Measurements from ENCODE around the gene ZMYM3.

DNA sequence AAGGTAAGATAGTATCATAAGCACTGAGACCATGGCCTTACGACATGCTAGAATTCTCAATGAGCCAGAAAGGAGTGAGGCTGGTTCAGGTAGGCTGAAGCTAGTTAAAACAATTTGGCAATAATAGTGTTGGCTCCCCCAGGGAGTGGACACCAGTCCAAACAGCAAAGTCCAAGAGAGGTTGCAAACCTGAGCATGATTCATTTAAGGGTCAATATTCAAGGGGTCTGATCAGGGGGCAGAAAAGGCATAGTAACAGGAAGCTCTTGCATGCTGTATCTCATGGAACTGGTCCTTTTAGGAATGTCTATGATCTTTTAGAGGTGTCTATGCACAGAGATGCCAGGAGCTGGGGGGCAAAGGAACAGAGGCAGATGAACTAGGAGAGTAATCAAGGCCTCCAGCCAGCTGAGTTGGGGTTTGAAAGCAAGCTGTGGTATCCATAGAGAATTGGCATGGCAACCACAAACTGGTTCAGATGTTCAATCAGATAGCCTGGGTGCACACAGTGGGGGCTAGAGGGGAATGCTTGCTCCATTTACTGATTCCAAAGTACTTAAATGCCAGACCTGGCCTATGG lies 25.8 kb downstream of the ZMYM3 start:
- no peak for TF ChIP-seq EZH2 (IDR thresholded peaks at IDR 0.05; ENCODE audit: low read length)
- TF ChIP-seq, protein P1, sequence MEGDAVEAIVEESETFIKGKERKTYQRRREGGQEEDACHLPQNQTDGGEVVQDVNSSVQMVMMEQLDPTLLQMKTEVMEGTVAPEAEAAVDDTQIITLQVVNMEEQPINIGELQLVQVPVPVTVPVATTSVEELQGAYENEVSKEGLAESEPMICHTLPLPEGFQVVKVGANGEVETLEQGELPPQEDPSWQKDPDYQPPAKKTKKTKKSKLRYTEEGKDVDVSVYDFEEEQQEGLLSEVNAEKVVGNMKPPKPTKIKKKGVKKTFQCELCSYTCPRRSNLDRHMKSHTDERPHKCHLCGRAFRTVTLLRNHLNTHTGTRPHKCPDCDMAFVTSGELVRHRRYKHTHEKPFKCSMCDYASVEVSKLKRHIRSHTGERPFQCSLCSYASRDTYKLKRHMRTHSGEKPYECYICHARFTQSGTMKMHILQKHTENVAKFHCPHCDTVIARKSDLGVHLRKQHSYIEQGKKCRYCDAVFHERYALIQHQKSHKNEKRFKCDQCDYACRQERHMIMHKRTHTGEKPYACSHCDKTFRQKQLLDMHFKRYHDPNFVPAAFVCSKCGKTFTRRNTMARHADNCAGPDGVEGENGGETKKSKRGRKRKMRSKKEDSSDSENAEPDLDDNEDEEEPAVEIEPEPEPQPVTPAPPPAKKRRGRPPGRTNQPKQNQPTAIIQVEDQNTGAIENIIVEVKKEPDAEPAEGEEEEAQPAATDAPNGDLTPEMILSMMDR (optimal IDR thresholded peaks at IDR 0.05 in 1 of 3, IDR thresholded peaks at IDR 0.05 in 1 of 3, conservative IDR thresholded peaks at IDR 0.05 in 1 of 3; ENCODE audit: extremely low read depth in 1 of 3, insufficient read depth in 2 of 3, low read length in 3 of 3) = no peak
